Heart left ventricle (tissue), 16 donors: ENCODE data around the gene MIF. TPM values are rescaled to one million over a fixed set of nuclear protein-coding genes. Genes with fewer than 3 reads are reported as not detected.
A peak's percentile ranks its signal among the peaks of the same experiment; 100 is the strongest.

Experiments
- ATAC-seq, 4 donors: fragments of 200-7000 bp; cut with Tn5 transposase; one replicate each; pipeline ENCODE4 v1.9.1; 2020 to 2022; ENCODE audit warnings: moderate library complexity in 4 of 4, mild to moderate bottlenecking in 3 of 4, moderate number of reproducible peaks in 1 of 4
- DNase-seq, 5 donors: peaks; one replicate each; pipeline ENCODE4 v3.0.0-alpha.2; 2020
- H3K27ac ChIP-seq, 12 donors: fragments of 200-600 bp; sonication (generic) in 4 of 12; one replicate each; pipeline versions ENCODE4 v1.5.0 to v1.8.0; 2016 to 2022; ENCODE audit warnings: mild to moderate bottlenecking in 2 of 12
- H3K27me3 ChIP-seq, 9 donors: fragments of 200-600 bp; sonication (generic) in 2 of 9; one replicate each; pipeline versions ENCODE4 v1.5.1 to v1.8.0; 2016 to 2022; ENCODE audit warnings: mild to moderate bottlenecking in 3 of 9
- H3K36me3 ChIP-seq, 9 donors: fragments of 200-600 bp; sonication (generic) in 2 of 9; one replicate each; pipeline versions ENCODE4 v1.5.0 to v1.8.0; 2018 to 2022; ENCODE audit warnings: mild to moderate bottlenecking in 2 of 9
- H3K4me1 ChIP-seq, 12 donors: fragments of 200-600 bp; sonication (generic) in 4 of 12; one replicate each; pipeline versions ENCODE4 v1.5.0 to v1.8.0; 2016 to 2022; ENCODE audit warnings: mild to moderate bottlenecking in 3 of 12
- H3K4me3 ChIP-seq, 12 donors: fragments of 200-600 bp; sonication (generic) in 4 of 12; one replicate each; pipeline versions ENCODE4 v1.5.0 to v1.8.0; 2017 to 2022; ENCODE audit warnings: mild to moderate bottlenecking in 9 of 12, moderate library complexity in 4 of 12
- H3K9me3 ChIP-seq, 12 donors: fragments of 200-600 bp; sonication (generic) in 4 of 12; one replicate each; pipeline versions ENCODE4 v1.5.0 to v1.8.0; 2016 to 2022; ENCODE audit warnings: mild to moderate bottlenecking in 1 of 12
- POLR2A ChIP-seq, 2 donors: fragments of 450-650 bp; IDR thresholded peaks; one replicate each; pipeline ENCODE4 v1.6.1; 2017; ENCODE audit warnings: antibody characterized with exemption in 2 of 2, mild to moderate bottlenecking in 2 of 2, moderate library complexity in 2 of 2
- WGBS, 4 donors: extraction: QIAGEN DNeasy Blood & Tissue Kit in 2 of 4; methylation state at CpG; one replicate each; pipeline versions ENCODE4 v1.1.5 to v1.1.7; 2013 to 2018; 5-methylcytosine and 5-hydroxymethylcytosine counted together
- intact Hi-C, 10 donors: fragments of 100-400 bp; cut with DNase I; formaldehyde crosslinking; loops; one replicate each; pipeline versions ENCODE4 v1.11.1 to v1.14.2; 2022
- polyA plus RNA-seq, 2 donors: library from polyadenylated mRNA; stranded (reverse); fragments of 200-250 nt; gene quantifications; one replicate each; pipeline ENCODE4 v1.2.3, GENCODE V29; 2013
- total RNA-seq, 9 donors: library from RNA; depleted of rRNA in 2 of 9; stranded (reverse); fragments of >200 nt in 2 of 9; fragmentation: NEBNext Ultra II Directional in 3 of 9; extraction: Animal tissue kit (Norgen Biotek cat#: 25700) in 3 of 9; gene quantifications; one replicate each; pipeline versions ENCODE4 v1.1.0 to v1.2.4, GENCODE V29; 2016 to 2023
- TF ChIP-seq, protein P1 (sequence below), 12 donors: fragments of 200-600 bp; sonication (generic) in 4 of 12; IDR thresholded peaks; one replicate each; pipeline versions ENCODE4 v1.5.0 to v1.8.0; 2018 to 2022; ENCODE audit warnings: antibody characterized with exemption in 12 of 12, mild to moderate bottlenecking in 5 of 12
- donor health status: ischemic (EF 13 %, LVEDD 7.1; RV severe dilation, severe dysfunction).
- donor health status: healthy with polysubstance abuse.
- donor health status: DM: no; HTN: yes; CAD: no.
- donor health status: DM: no; HTN: no; CAD: no.
- donor health status: ischemic (EF 25% LVEDD 6.9; RV normal size, moderate dysfunction).
- donor health status: ischemic (EF 25% LVEDD 5.7; RV mildly dilated, moderate dysfunction).
- donor health status: healthy.
- donor health status: DM: yes; HTN: yes; CAD: no.
- donor health status: ischemic (EF 35%, LVEDD 5.7; RV mildly dilated, moderate dysfunction).
- donor health status: nonischemic (EF 11% LVEDD 7.7; RV severe dilation, severe dysfunction).
- donor health status: DM: yes; HTN: yes; CAD: no.
- donor health status: PGD.
- donor health status: ischemic (EF 29% LVEDD 5.4; RV normal size, mild dysfunction).
- donor health status: nonischemic (EF 23%, LVEDD 6.1; RV moderate dilation, normal function).

MIF gene
- total and polyA plus RNA-seq, 11 donors: 192 to 503 (median 238) TPM

DNA sequence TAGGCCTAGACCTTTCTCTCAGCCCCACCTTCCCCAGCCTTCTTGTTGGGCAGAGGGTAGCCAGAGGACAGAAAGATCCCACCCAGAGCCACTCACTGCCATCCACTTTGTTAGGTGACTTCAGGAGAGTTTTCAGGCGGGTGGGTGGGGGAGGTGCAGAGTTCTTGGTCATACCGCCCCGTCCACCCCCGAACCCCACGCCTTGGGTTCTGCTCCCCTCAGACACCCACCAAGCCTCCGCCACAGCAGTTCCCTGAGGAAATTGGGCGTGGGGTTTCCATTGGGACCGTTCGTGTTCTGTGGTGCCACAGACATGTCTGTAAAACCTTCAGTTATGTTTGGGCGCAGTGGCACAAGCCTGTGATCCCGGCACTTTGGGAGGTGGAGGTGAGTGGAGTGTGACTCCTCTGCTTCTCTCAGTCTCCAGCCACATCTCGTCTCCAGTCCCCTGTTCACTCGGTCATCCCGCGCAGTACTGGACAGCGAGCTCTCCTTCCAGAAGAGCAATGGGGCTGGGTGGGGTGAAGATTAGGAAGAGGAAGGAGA, 1.5 kb downstream of the MIF start:
- Histone ChIP-seq H3K9me3 (no peaks in the 10 kb centered on the region), H3K36me3 (peaks cover 0 to 20% (median 14%) of the 10 kb centered on the region in 9 donors), H3K4me3 (peak overlapping the region in 11 of 12 donors; percentile 53 to 87 (median 68)), H3K27me3 (no peaks in the 10 kb centered on the region), H3K4me1 (peaks cover 0 to 38% (median 23%) of the 10 kb centered on the region in 12 donors), H3K27ac (peak overlapping the region in 4 of 12 donors; percentile 88 to 98 (median 94))
- DNase-seq: no peak
- TF ChIP-seq, protein P1, sequence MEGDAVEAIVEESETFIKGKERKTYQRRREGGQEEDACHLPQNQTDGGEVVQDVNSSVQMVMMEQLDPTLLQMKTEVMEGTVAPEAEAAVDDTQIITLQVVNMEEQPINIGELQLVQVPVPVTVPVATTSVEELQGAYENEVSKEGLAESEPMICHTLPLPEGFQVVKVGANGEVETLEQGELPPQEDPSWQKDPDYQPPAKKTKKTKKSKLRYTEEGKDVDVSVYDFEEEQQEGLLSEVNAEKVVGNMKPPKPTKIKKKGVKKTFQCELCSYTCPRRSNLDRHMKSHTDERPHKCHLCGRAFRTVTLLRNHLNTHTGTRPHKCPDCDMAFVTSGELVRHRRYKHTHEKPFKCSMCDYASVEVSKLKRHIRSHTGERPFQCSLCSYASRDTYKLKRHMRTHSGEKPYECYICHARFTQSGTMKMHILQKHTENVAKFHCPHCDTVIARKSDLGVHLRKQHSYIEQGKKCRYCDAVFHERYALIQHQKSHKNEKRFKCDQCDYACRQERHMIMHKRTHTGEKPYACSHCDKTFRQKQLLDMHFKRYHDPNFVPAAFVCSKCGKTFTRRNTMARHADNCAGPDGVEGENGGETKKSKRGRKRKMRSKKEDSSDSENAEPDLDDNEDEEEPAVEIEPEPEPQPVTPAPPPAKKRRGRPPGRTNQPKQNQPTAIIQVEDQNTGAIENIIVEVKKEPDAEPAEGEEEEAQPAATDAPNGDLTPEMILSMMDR (IDR thresholded peaks at IDR 0.05): no peak
- no peak for TF ChIP-seq POLR2A (IDR thresholded peaks at IDR 0.05)
- WGBS, 4 donors: 91 to 98% (median 93%) methylated on average over 13 to 16 of the region's 16 CpGs
- intact Hi-C loops: loop anchor here in 1 of 10 donors (1.0 kb wide), 1 partner anchor 18 kb away; no protein-coding TSS in a partner anchor
- no peak for ATAC-seq

DNA sequence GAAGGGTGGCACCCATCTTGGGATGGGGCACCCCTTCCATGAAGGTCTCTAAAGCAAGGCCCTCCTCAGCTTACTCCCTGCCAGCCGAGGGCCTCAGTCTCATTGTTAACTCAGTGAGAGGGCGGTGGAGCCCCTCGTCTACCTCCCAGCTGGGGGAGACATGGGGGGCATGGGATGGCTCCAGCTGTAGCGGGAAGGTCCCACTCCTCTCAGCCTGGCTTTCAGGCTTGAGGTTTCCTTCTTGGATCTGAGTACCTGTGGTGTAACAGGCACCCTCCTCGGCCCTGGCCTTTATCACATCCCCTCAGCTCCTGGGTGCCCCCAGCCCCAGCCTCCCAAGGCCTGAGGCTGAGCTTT, 2.0 kb downstream of the MIF start:
- peaks cover 0 to 20% (median 14%) of the 10 kb centered on the region in 9 donors for H3K36me3 ChIP-seq
- WGBS, 4 donors: 95 to 100% (median 96%) methylated on average over 2 to 5 of the region's 5 CpGs
- TF ChIP-seq POLR2A (IDR thresholded peaks at IDR 0.05): no peak
- TF ChIP-seq, protein P1 (IDR thresholded peaks at IDR 0.05): no peak
- H3K27me3 ChIP-seq: no peaks in the 10 kb centered on the region
- DNase-seq (no peak), ATAC-seq (no peak)
- no peak overlapping the region for H3K27ac ChIP-seq
- H3K9me3 ChIP-seq: no peaks in the 10 kb centered on the region
- H3K4me1 ChIP-seq: peaks cover 0 to 38% (median 23%) of the 10 kb centered on the region in 12 donors
- intact Hi-C loops: no loop called here
- peak overlapping the region in 1 of 12 donors; percentile 7 for H3K4me3 ChIP-seq

DNA sequence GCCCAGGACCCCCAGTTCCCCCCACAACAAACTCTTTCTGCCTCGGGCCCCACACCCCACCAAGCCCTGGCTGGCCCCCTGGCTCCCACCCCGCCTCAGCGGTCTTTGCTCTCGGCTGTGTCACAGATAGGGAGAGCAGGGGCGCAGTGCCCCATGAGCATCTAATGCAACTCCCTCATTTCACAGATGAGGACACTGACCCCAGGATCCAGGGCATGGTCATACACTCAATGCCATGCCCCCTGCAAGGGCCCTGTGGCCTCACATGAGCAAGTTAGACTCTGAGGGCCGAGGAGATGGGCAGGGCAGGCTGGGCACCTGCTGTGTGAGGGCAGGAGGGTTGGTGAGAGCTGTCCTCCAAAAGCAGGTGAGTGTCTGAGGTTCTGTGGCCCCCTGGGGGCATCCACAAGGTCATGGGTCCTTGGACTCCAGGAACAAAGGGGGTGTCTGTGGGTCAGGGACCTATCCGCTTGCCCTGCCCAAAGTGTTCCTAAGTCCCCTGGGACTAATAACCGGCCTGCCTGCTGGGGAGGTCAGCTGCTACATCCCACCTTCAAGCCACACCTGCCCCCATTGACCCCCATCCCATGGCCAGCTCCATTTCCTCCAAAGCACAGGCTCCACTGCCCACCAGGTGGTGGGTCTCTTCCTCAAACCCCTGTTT, 2.5 kb downstream of the MIF start:
- no peaks in the 10 kb centered on the region for H3K9me3 ChIP-seq
- no peak overlapping the region for H3K4me3 ChIP-seq
- no peak overlapping the region for H3K27ac ChIP-seq
- peaks cover 0 to 38% (median 23%) of the 10 kb centered on the region in 12 donors for H3K4me1 ChIP-seq
- ATAC-seq (no peak), DNase-seq (no peak)
- H3K36me3 ChIP-seq: peaks cover 0 to 20% (median 14%) of the 10 kb centered on the region in 9 donors
- intact Hi-C loops: no loop called here
- WGBS, 4 donors: 88 to 99% (median 92%) methylated on average over 7 to 8 of the region's 8 CpGs
- no peaks in the 10 kb centered on the region for H3K27me3 ChIP-seq
- TF ChIP-seq POLR2A (IDR thresholded peaks at IDR 0.05): no peak
- TF ChIP-seq, protein P1 (IDR thresholded peaks at IDR 0.05): no peak

DNA sequence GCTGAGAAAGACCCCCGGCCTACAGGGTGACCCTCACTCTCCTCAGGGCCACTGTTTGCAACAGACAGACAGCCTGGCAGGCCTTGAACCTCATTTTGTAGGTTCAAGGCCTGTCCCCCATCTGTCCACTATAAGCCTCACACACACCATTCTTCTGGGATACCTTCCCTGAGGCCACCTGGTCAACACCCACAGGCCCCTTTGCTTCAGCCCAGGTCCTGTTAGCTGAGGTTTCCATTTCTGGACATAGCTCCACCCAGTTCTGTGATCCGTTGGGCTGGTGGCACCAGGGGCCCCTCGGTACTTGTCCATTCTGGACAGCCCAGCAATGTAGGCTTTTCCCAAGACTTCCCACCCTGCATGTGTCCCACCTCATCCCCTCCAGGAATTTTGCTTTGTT, 3.1 kb downstream of the MIF start:
- TF ChIP-seq, protein P1 (IDR thresholded peaks at IDR 0.05): no peak
- no peak for TF ChIP-seq POLR2A (IDR thresholded peaks at IDR 0.05)
- DNase-seq: no peak
- Histone ChIP-seq H3K27ac (no peak overlapping the region), H3K4me3 (no peak overlapping the region), H3K27me3 (no peaks in the 10 kb centered on the region), H3K4me1 (peaks cover 0 to 38% (median 23%) of the 10 kb centered on the region in 12 donors), H3K9me3 (no peaks in the 10 kb centered on the region), H3K36me3 (peaks cover 0 to 20% (median 14%) of the 10 kb centered on the region in 9 donors)
- intact Hi-C loops: no loop called here
- no peak for ATAC-seq
- 91 to 96% (median 94%) methylated on average over 2 to 3 of the region's 3 CpGs for WGBS, 4 donors
